Activated T-helper 1 cell treated with anti-CD3 and anti-CD28 coated beads, Interleukin-2, amount 50 U/mL, for 16 hours (primary cell): ENCODE results near the gene PI4KA.
"Not testable (repeated sequence)": the region's sequence is repeated elsewhere in the genome, so short reads cannot be mapped to it uniquely, and the experiment has no call there.

ENCODE experiments used
- DNase-seq, 2 donors: peaks; one replicate each; pipeline ENCODE4 v3.0.0-alpha.2; 2020; ENCODE audit warnings: low read depth in 1 of 2, low spot score in 1 of 2

Gene PI4KA

GRCh38 chr22:20779014-20779817 lies 79.4 kb downstream of the PI4KA start:
- DNase-seq: no peak

GRCh38 chr22:20777420-20778177 lies 81.0 kb downstream of the PI4KA start:
- DNase-seq: no peak

- DNase-seq: no peak
Measured at GRCh38 chr22:20776624-20777405, 81.8 kb downstream of the PI4KA start.

- no peak for DNase-seq
Measured at GRCh38 chr22:20775342-20775895, 83.2 kb downstream of the PI4KA start.

- no peak for DNase-seq
Measured at GRCh38 chr22:20774882-20775281, 83.7 kb downstream of the PI4KA start.

- DNase-seq: no peak
Measured at GRCh38 chr22:20773793-20774212, 84.8 kb downstream of the PI4KA start, which contains the start of gene SERPIND1. TSS of gene SERPIND1 (plus strand) at chr22:20774113. CDS start at chr22:20779313, 5,200 bp downstream.

GRCh38 chr22:20771918-20772625 lies 86.5 kb downstream of the PI4KA start:
- no peak for DNase-seq

- not testable (repeated sequence) for DNase-seq
Measured at GRCh38 chr22:20769496-20769826, 89.2 kb downstream of the PI4KA start.

GRCh38 chr22:20766530-20766929 lies 92.1 kb downstream of the PI4KA start:
- no peak for DNase-seq

GRCh38 chr22:20765938-20766337 lies 92.7 kb downstream of the PI4KA start:
- DNase-seq: no peak

- no peak for DNase-seq
Measured at GRCh38 chr22:20764729-20765128, 93.9 kb downstream of the PI4KA start.

- DNase-seq: no peak
Measured at GRCh38 chr22:20764471-20764720, 94.2 kb downstream of the PI4KA start.

GRCh38 chr22:20763630-20764470 lies 94.8 kb downstream of the PI4KA start:
- no peak for DNase-seq

GRCh38 chr22:20762233-20762796 lies 96.3 kb downstream of the PI4KA start:
- no peak for DNase-seq

- DNase-seq: no peak
Measured at GRCh38 chr22:20761536-20761935, 97.1 kb downstream of the PI4KA start.

- DNase-seq: no peak
Measured at GRCh38 chr22:20760084-20760483, 98.5 kb downstream of the PI4KA start.

GRCh38 chr22:20758688-20759087 lies 99.9 kb downstream of the PI4KA start:
- no peak for DNase-seq

GRCh38 chr22:20756846-20757245 lies 101.8 kb downstream of the PI4KA start:
- DNase-seq: no peak

- no peak for DNase-seq
Measured at GRCh38 chr22:20752873-20753272, 105.7 kb downstream of the PI4KA start.
